Measurements from ENCODE around the gene L3MBTL4.

Gene L3MBTL4

GRCh38 chr18:5993938-5994337 lies 420.8 kb downstream of the L3MBTL4 start:
- DNase-seq (ENCODE audit: low read depth, low spot score) = no peak

GRCh38 chr18:5992381-5992780 lies 422.3 kb downstream of the L3MBTL4 start:
- no peak for DNase-seq (ENCODE audit: low read depth, low spot score)

- DNase-seq (ENCODE audit: low read depth, low spot score) = no peak
Observed at GRCh38 chr18:5987249-5987648, 427.5 kb downstream of the L3MBTL4 start.

GRCh38 chr18:5986257-5986931 lies 428.3 kb downstream of the L3MBTL4 start:
- no peak for DNase-seq (ENCODE audit: low read depth, low spot score)

GRCh38 chr18:5984245-5984644 lies 430.5 kb downstream of the L3MBTL4 start:
- no peak for DNase-seq (ENCODE audit: low read depth, low spot score)

GRCh38 chr18:5983488-5983887 lies 431.2 kb downstream of the L3MBTL4 start:
- DNase-seq (ENCODE audit: low read depth, low spot score) = no peak

- DNase-seq (ENCODE audit: low read depth, low spot score) = no peak
Observed at GRCh38 chr18:5982332-5982731, 432.4 kb downstream of the L3MBTL4 start.

- DNase-seq (ENCODE audit: low read depth, low spot score) = no peak
Observed at GRCh38 chr18:5980721-5981120, 434.0 kb downstream of the L3MBTL4 start.

- no peak for DNase-seq (ENCODE audit: low read depth, low spot score)
Observed at GRCh38 chr18:5979971-5980457, 434.7 kb downstream of the L3MBTL4 start.

GRCh38 chr18:5979176-5979888 lies 435.4 kb downstream of the L3MBTL4 start:
- no peak for DNase-seq (ENCODE audit: low read depth, low spot score)

- no peak for DNase-seq (ENCODE audit: low read depth, low spot score)
Observed at GRCh38 chr18:5977022-5977421, 437.7 kb downstream of the L3MBTL4 start.

GRCh38 chr18:5975111-5976002 lies 439.4 kb downstream of the L3MBTL4 start:
- DNase-seq (ENCODE audit: low read depth, low spot score) = no peak

- no peak for DNase-seq (ENCODE audit: low read depth, low spot score)
Observed at GRCh38 chr18:5974696-5975095, 440.0 kb downstream of the L3MBTL4 start.

- DNase-seq (ENCODE audit: low read depth, low spot score) = no peak
Observed at GRCh38 chr18:5973099-5973498, 441.6 kb downstream of the L3MBTL4 start.

GRCh38 chr18:5972298-5972697 lies 442.4 kb downstream of the L3MBTL4 start:
- no peak for DNase-seq (ENCODE audit: low read depth, low spot score)

- no peak for DNase-seq (ENCODE audit: low read depth, low spot score)
Observed at GRCh38 chr18:5969989-5970403, 444.7 kb downstream of the L3MBTL4 start.

GRCh38 chr18:5969355-5969988 lies 445.2 kb downstream of the L3MBTL4 start:
- DNase-seq (ENCODE audit: low read depth, low spot score) = no peak

- DNase-seq (ENCODE audit: low read depth, low spot score) = no peak
Observed at GRCh38 chr18:5967666-5968065, 447.0 kb downstream of the L3MBTL4 start.

- no peak for DNase-seq (ENCODE audit: low read depth, low spot score)
Observed at GRCh38 chr18:5967007-5967406, 447.7 kb downstream of the L3MBTL4 start.

GRCh38 chr18:5966514-5966913 lies 448.2 kb downstream of the L3MBTL4 start:
- no peak for DNase-seq (ENCODE audit: low read depth, low spot score)

- no peak for DNase-seq (ENCODE audit: low read depth, low spot score)
Observed at GRCh38 chr18:5964996-5965395, 449.7 kb downstream of the L3MBTL4 start.

- no peak for DNase-seq (ENCODE audit: low read depth, low spot score)
Observed at GRCh38 chr18:5964596-5964995, 450.1 kb downstream of the L3MBTL4 start.
